Measurements from ENCODE around the gene GFAP.

Gene GFAP

GRCh38 chr17:44894642-44895041, 20.7 kb downstream of the GFAP start:
- H3K27ac ChIP-seq (ENCODE audit: low read length): no peak overlapping the region
- H3K4me3 ChIP-seq (ENCODE audit: low read length in 2 of 2): no peak overlapping the region
- H3K27me3 ChIP-seq (ENCODE audit: control insufficient read depth in 1 of 2, insufficient read depth in 2 of 2, low read length in 2 of 2): no peaks in the 10 kb centered on the region
- no peak overlapping the region for H3K9ac ChIP-seq (ENCODE audit: low read length in 2 of 2)
- H3K9me3 ChIP-seq (ENCODE audit: control insufficient read depth in 2 of 2, low read length in 2 of 2): no peaks in the 10 kb centered on the region
- H3K36me3 ChIP-seq (ENCODE audit: control insufficient read depth in 2 of 2, insufficient read depth in 2 of 2, low read length in 2 of 2): peaks cover 8 to 9% of the 10 kb centered on the region in 2 donors
- peaks cover 14% of the 10 kb centered on the region for H3K4me1 ChIP-seq (ENCODE audit: control insufficient read depth, insufficient read depth, low read length)

DNA sequence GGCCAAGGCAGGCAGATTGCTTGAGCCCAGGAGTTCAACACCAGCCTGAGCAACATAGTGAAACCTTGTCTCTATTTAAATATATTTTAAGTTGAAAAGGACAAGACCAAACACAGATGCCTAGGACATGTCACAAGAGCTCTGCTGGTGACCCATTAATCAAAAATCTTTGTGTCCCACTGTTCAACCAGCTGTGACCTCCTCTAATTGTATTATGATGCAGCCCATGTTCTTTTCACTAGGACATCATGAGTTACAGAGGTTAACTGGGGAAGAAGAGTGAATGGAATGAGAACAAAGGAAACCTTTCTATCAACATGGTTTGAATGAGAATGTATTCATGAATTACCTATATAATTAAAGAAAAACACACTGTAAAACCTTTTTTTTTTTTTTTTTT, 23.1 kb downstream of the GFAP start:
- H3K4me3 ChIP-seq (ENCODE audit: low read length in 2 of 2): no peak overlapping the region
- no peak overlapping the region for H3K9ac ChIP-seq (ENCODE audit: low read length in 2 of 2)
- no peaks in the 10 kb centered on the region for H3K27me3 ChIP-seq (ENCODE audit: control insufficient read depth in 1 of 2, insufficient read depth in 2 of 2, low read length in 2 of 2)
- H3K36me3 ChIP-seq (ENCODE audit: control insufficient read depth in 2 of 2, insufficient read depth in 2 of 2, low read length in 2 of 2): peaks cover 11 to 15% of the 10 kb centered on the region in 2 donors
- no peaks in the 10 kb centered on the region for H3K4me1 ChIP-seq (ENCODE audit: control insufficient read depth, insufficient read depth, low read length)
- H3K27ac ChIP-seq (ENCODE audit: low read length): no peak overlapping the region
- no peaks in the 10 kb centered on the region for H3K9me3 ChIP-seq (ENCODE audit: control insufficient read depth in 2 of 2, low read length in 2 of 2)

- no peaks in the 10 kb centered on the region for H3K9me3 ChIP-seq (ENCODE audit: control insufficient read depth in 2 of 2, low read length in 2 of 2)
- H3K27me3 ChIP-seq (ENCODE audit: control insufficient read depth in 1 of 2, insufficient read depth in 2 of 2, low read length in 2 of 2): no peaks in the 10 kb centered on the region
- H3K4me1 ChIP-seq (ENCODE audit: control insufficient read depth, insufficient read depth, low read length): no peaks in the 10 kb centered on the region
- no peak overlapping the region for H3K9ac ChIP-seq (ENCODE audit: low read length in 2 of 2)
- no peak overlapping the region for H3K4me3 ChIP-seq (ENCODE audit: low read length in 2 of 2)
- peaks cover 18 to 36% of the 10 kb centered on the region in 2 donors for H3K36me3 ChIP-seq (ENCODE audit: control insufficient read depth in 2 of 2, insufficient read depth in 2 of 2, low read length in 2 of 2)
- H3K27ac ChIP-seq (ENCODE audit: low read length): no peak overlapping the region
These were observed 26.3 kb downstream of the GFAP start for GRCh38 chr17:44889003-44889402.

GRCh38 chr17:44887971-44888954, 27.0 kb downstream of the GFAP start:
- H3K4me3 ChIP-seq (ENCODE audit: low read length in 2 of 2): no peak overlapping the region
- H3K9ac ChIP-seq (ENCODE audit: low read length in 2 of 2): no peak overlapping the region
- H3K27ac ChIP-seq (ENCODE audit: low read length): no peak overlapping the region
- no peaks in the 10 kb centered on the region for H3K4me1 ChIP-seq (ENCODE audit: control insufficient read depth, insufficient read depth, low read length)
- H3K27me3 ChIP-seq (ENCODE audit: control insufficient read depth in 1 of 2, insufficient read depth in 2 of 2, low read length in 2 of 2): no peaks in the 10 kb centered on the region
- no peaks in the 10 kb centered on the region for H3K9me3 ChIP-seq (ENCODE audit: control insufficient read depth in 2 of 2, low read length in 2 of 2)
- H3K36me3 ChIP-seq (ENCODE audit: control insufficient read depth in 2 of 2, insufficient read depth in 2 of 2, low read length in 2 of 2): peaks cover 23 to 39% of the 10 kb centered on the region in 2 donors

DNA sequence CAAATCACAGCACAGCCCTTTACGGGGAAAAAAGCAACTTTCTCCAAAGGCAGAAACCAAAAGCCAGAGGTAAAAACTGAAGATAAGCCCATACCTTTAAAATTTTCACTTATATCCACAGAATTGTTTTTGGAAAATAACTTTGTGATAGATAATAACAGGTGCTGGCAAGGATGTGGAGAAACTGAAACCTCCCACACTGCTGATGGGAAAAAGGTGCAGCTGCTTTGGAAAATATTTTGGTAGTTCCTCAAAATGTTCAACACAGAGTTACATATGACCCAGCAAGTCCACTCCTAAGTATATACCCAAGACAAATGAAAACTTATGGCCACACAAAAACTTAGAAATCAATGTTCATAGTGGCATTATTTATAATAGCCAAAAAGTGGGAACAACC, 28.3 kb downstream of the GFAP start:
- no peaks in the 10 kb centered on the region for H3K4me1 ChIP-seq (ENCODE audit: control insufficient read depth, insufficient read depth, low read length)
- no peak overlapping the region for H3K9ac ChIP-seq (ENCODE audit: low read length in 2 of 2)
- no peak overlapping the region for H3K4me3 ChIP-seq (ENCODE audit: low read length in 2 of 2)
- no peaks in the 10 kb centered on the region for H3K27me3 ChIP-seq (ENCODE audit: control insufficient read depth in 1 of 2, insufficient read depth in 2 of 2, low read length in 2 of 2)
- no peak overlapping the region for H3K27ac ChIP-seq (ENCODE audit: low read length)
- H3K9me3 ChIP-seq (ENCODE audit: control insufficient read depth in 2 of 2, low read length in 2 of 2): no peaks in the 10 kb centered on the region
- H3K36me3 ChIP-seq (ENCODE audit: control insufficient read depth in 2 of 2, insufficient read depth in 2 of 2, low read length in 2 of 2): peaks cover 35 to 46% of the 10 kb centered on the region in 2 donors

DNA sequence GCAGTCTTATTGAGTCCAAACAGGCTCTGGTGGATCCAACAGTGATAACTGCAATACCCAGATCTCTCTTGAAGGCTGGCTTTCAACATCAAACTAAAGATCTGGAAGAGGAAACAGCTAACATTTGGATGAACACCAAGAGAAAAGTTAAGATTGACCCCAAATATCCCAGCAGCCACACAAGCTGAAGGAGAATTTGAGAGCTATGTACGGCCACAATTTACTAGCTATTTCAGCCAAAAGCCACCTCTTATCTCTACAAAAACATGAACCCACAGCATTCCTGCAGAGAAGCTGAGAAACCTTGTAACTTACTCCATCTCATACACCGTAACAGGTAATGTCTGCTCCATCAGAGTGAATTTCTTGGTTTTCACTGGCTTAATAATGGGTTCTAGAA, 30.4 kb downstream of the GFAP start:
- Histone ChIP-seq H3K27me3 (ENCODE audit: control insufficient read depth in 1 of 2, insufficient read depth in 2 of 2, low read length in 2 of 2) (no peaks in the 10 kb centered on the region), H3K9me3 (ENCODE audit: control insufficient read depth in 2 of 2, low read length in 2 of 2) (no peaks in the 10 kb centered on the region), H3K36me3 (ENCODE audit: control insufficient read depth in 2 of 2, insufficient read depth in 2 of 2, low read length in 2 of 2) (peaks cover 48 to 57% of the 10 kb centered on the region in 2 donors), H3K27ac (ENCODE audit: low read length) (no peak overlapping the region), H3K4me1 (ENCODE audit: control insufficient read depth, insufficient read depth, low read length) (no peaks in the 10 kb centered on the region), H3K9ac (ENCODE audit: low read length in 2 of 2) (no peak overlapping the region), H3K4me3 (ENCODE audit: low read length in 2 of 2) (no peak overlapping the region)

DNA sequence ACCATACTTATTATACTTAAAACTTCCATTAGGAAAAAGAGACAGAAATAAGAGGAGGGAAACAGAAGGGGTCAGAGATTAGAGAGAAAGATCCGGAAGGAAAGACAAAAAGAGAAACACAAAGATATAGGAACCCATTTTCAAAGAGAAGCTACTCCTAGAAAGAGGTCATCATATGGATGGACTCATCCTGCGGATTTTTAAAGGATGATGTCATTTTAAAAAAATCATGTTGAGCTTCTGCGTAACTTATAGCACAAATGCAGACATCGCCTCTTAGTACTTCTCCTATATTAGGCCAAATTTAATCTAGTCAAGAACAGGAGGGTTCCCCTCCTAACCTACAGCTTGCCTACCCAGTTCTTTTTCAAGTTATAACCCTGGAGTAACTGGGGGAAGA, 34.2 kb downstream of the GFAP start:
- no peaks in the 10 kb centered on the region for H3K4me1 ChIP-seq (ENCODE audit: control insufficient read depth, insufficient read depth, low read length)
- no peak overlapping the region for H3K9ac ChIP-seq (ENCODE audit: low read length in 2 of 2)
- H3K9me3 ChIP-seq (ENCODE audit: control insufficient read depth in 2 of 2, low read length in 2 of 2): no peaks in the 10 kb centered on the region
- no peak overlapping the region for H3K4me3 ChIP-seq (ENCODE audit: low read length in 2 of 2)
- no peak overlapping the region for H3K27ac ChIP-seq (ENCODE audit: low read length)
- peaks cover 53 to 59% of the 10 kb centered on the region in 2 donors for H3K36me3 ChIP-seq (ENCODE audit: control insufficient read depth in 2 of 2, insufficient read depth in 2 of 2, low read length in 2 of 2)
- no peaks in the 10 kb centered on the region for H3K27me3 ChIP-seq (ENCODE audit: control insufficient read depth in 1 of 2, insufficient read depth in 2 of 2, low read length in 2 of 2)

DNA sequence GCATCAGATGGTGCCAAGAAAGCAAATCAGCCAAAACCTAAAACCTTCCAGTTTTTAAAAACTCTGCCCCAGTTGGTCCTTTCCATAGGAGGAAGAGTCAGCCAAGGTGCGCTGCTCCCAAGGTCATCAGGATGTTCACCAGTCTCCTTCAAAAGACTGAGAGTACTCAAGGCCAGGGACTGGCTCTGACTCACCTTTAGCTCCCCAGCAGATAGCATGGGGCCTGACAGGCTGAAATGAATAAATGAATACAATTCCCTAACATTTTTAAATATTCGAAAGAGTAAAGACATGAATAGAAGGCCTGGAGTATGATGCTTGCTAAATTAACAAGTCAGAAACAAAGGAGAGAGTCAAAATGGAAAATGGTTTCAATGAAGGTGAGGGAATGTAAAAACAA, 35.2 kb downstream of the GFAP start:
- Histone ChIP-seq H3K9ac (ENCODE audit: low read length in 2 of 2) (no peak overlapping the region), H3K4me3 (ENCODE audit: low read length in 2 of 2) (no peak overlapping the region), H3K27me3 (ENCODE audit: control insufficient read depth in 1 of 2, insufficient read depth in 2 of 2, low read length in 2 of 2) (no peaks in the 10 kb centered on the region), H3K9me3 (ENCODE audit: control insufficient read depth in 2 of 2, low read length in 2 of 2) (no peaks in the 10 kb centered on the region), H3K4me1 (ENCODE audit: control insufficient read depth, insufficient read depth, low read length) (no peaks in the 10 kb centered on the region), H3K27ac (ENCODE audit: low read length) (no peak overlapping the region), H3K36me3 (ENCODE audit: control insufficient read depth in 2 of 2, insufficient read depth in 2 of 2, low read length in 2 of 2) (peaks cover 56 to 58% of the 10 kb centered on the region in 2 donors)

- Histone ChIP-seq H3K9ac (ENCODE audit: low read length in 2 of 2) (no peak overlapping the region), H3K9me3 (ENCODE audit: control insufficient read depth in 2 of 2, low read length in 2 of 2) (no peaks in the 10 kb centered on the region), H3K27me3 (ENCODE audit: control insufficient read depth in 1 of 2, insufficient read depth in 2 of 2, low read length in 2 of 2) (no peaks in the 10 kb centered on the region), H3K4me3 (ENCODE audit: low read length in 2 of 2) (no peak overlapping the region), H3K27ac (ENCODE audit: low read length) (no peak overlapping the region), H3K36me3 (ENCODE audit: control insufficient read depth in 2 of 2, insufficient read depth in 2 of 2, low read length in 2 of 2) (peaks cover 54 to 55% of the 10 kb centered on the region in 2 donors), H3K4me1 (ENCODE audit: control insufficient read depth, insufficient read depth, low read length) (no peaks in the 10 kb centered on the region)
These were observed 35.9 kb downstream of the GFAP start for GRCh38 chr17:44879376-44879775.

- Histone ChIP-seq H3K4me3 (ENCODE audit: low read length in 2 of 2) (no peak overlapping the region), H3K9ac (ENCODE audit: low read length in 2 of 2) (no peak overlapping the region), H3K4me1 (ENCODE audit: control insufficient read depth, insufficient read depth, low read length) (no peaks in the 10 kb centered on the region), H3K36me3 (ENCODE audit: control insufficient read depth in 2 of 2, insufficient read depth in 2 of 2, low read length in 2 of 2) (peaks cover 55 to 57% of the 10 kb centered on the region in 2 donors), H3K9me3 (ENCODE audit: control insufficient read depth in 2 of 2, low read length in 2 of 2) (no peaks in the 10 kb centered on the region), H3K27ac (ENCODE audit: low read length) (no peak overlapping the region), H3K27me3 (ENCODE audit: control insufficient read depth in 1 of 2, insufficient read depth in 2 of 2, low read length in 2 of 2) (no peaks in the 10 kb centered on the region)
These were observed 36.6 kb downstream of the GFAP start for GRCh38 chr17:44878627-44879221.

DNA sequence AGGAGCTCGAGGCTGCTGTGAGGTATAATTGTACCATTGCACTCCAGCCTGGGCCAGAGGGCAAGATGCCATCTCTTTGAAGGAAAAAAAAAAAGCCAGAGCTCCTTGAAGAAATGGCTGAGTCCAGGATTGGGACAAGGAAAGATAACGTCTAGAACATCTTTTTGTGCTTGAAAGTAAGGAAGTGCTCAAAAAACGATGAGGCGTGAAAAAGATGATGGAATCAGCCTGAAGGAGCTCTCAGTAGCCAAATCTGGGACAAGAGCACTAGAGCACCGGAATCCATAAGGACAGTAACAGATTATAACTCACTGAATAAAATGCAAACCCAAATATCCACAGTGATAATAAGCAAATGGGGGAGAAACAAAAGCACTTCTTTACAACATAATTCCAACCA, 38.2 kb downstream of the GFAP start:
- Histone ChIP-seq H3K4me3 (ENCODE audit: low read length in 2 of 2) (no peak overlapping the region), H3K27ac (ENCODE audit: low read length) (no peak overlapping the region), H3K36me3 (ENCODE audit: control insufficient read depth in 2 of 2, insufficient read depth in 2 of 2, low read length in 2 of 2) (peaks cover 49 to 53% of the 10 kb centered on the region in 2 donors), H3K9ac (ENCODE audit: low read length in 2 of 2) (no peak overlapping the region), H3K9me3 (ENCODE audit: control insufficient read depth in 2 of 2, low read length in 2 of 2) (no peaks in the 10 kb centered on the region), H3K4me1 (ENCODE audit: control insufficient read depth, insufficient read depth, low read length) (no peaks in the 10 kb centered on the region), H3K27me3 (ENCODE audit: control insufficient read depth in 1 of 2, insufficient read depth in 2 of 2, low read length in 2 of 2) (no peaks in the 10 kb centered on the region)
